ENCODE results near the gene EFNA1. TPM values are rescaled to one million over a fixed set of nuclear protein-coding genes. Genes with fewer than 3 reads are reported as not detected.

The EFNA1 gene
- total and polyA plus RNA-seq, 2 of the 4 experiments (the other 2 are of a cell fraction) = 0.90 to 1.6 TPM

DNA sequence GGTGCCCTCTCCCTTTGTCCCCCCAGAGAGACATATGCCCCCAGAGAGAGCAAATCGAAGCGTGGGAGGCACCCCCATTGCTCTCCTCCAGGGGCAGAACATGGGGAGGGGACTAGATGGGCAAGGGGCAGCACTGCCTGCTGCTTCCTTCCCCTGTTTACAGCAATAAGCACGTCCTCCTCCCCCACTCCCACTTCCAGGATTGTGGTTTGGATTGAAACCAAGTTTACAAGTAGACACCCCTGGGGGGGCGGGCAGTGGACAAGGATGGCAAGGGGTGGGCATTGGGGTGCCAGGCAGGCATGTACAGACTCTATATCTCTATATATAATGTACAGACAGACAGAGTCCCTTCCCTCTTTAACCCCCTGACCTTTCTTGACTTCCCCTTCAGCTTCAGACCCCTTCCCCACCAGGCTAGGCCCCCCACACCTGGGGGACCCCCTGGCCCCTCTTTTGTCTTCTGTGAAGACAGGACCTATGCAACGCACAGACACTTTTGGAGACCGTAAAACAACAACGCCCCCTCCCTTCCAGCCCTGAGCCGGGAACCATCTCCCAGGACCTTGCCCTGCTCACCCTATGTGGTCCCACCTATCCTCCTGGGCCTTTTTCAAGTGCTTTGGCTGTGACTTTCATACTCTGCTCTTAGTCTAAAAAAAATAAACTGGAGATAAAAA lies 40.7 kb upstream of the EFNA1 start:
- H2BK120ac ChIP-seq (ENCODE audit: low read depth, low read length) = no peak overlapping the region
- no peak overlapping the region for H2AK5ac ChIP-seq (ENCODE audit: low read depth, low read length)
- no peak overlapping the region for H2BK5ac ChIP-seq (ENCODE audit: low read depth, low read length, poor library complexity, severe bottlenecking)
- H3K23ac ChIP-seq (ENCODE audit: low read depth, low read length) = no peak overlapping the region
- H2BK15ac ChIP-seq (ENCODE audit: low read depth, low read length) = no peak overlapping the region
- H4K8ac ChIP-seq (ENCODE audit: low read depth in 2 of 2, low read length in 2 of 2) = no peak overlapping the region
- CTCF ChIA-PET = interaction anchor here (0.6 kb wide), 1 partner anchor 467 kb away, joined by 3 read pairs; no protein-coding TSS in a partner anchor
- H4K91ac ChIP-seq (ENCODE audit: insufficient read depth, low read depth, low read length) = no peak overlapping the region
- H3K14ac ChIP-seq (replicated peaks; ENCODE audit: low read depth, low read length) = no peak overlapping the region
- H2BK20ac ChIP-seq (ENCODE audit: low read depth, low read length) = no peak overlapping the region
- BruUV-seq (replicated peaks) = no TSS peak
- TF ChIP-seq CEBPB (IDR thresholded peaks at IDR 0.05; ENCODE audit: low read depth, low read length) = no peak
- TF ChIP-seq, protein P1, sequence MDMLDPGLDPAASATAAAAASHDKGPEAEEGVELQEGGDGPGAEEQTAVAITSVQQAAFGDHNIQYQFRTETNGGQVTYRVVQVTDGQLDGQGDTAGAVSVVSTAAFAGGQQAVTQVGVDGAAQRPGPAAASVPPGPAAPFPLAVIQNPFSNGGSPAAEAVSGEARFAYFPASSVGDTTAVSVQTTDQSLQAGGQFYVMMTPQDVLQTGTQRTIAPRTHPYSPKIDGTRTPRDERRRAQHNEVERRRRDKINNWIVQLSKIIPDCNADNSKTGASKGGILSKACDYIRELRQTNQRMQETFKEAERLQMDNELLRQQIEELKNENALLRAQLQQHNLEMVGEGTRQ (IDR thresholded peaks at IDR 0.05; ENCODE audit: low read depth, low read length) = no peak
- no peak for TF ChIP-seq FOS (IDR thresholded peaks at IDR 0.05; ENCODE audit: low read depth, low read length)
- TF ChIP-seq, protein P2, sequence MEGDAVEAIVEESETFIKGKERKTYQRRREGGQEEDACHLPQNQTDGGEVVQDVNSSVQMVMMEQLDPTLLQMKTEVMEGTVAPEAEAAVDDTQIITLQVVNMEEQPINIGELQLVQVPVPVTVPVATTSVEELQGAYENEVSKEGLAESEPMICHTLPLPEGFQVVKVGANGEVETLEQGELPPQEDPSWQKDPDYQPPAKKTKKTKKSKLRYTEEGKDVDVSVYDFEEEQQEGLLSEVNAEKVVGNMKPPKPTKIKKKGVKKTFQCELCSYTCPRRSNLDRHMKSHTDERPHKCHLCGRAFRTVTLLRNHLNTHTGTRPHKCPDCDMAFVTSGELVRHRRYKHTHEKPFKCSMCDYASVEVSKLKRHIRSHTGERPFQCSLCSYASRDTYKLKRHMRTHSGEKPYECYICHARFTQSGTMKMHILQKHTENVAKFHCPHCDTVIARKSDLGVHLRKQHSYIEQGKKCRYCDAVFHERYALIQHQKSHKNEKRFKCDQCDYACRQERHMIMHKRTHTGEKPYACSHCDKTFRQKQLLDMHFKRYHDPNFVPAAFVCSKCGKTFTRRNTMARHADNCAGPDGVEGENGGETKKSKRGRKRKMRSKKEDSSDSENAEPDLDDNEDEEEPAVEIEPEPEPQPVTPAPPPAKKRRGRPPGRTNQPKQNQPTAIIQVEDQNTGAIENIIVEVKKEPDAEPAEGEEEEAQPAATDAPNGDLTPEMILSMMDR (conservative IDR thresholded peaks at IDR 0.05; ENCODE audit: low read depth, low read length) = no peak
- TF ChIP-seq MAFK (IDR thresholded peaks at IDR 0.05; ENCODE audit: low read depth, low read length) = no peak
- TF ChIP-seq POLR2A (IDR thresholded peaks at IDR 0.05; ENCODE audit: low read depth, low read length) = no peak
- TF ChIP-seq, protein P3, sequence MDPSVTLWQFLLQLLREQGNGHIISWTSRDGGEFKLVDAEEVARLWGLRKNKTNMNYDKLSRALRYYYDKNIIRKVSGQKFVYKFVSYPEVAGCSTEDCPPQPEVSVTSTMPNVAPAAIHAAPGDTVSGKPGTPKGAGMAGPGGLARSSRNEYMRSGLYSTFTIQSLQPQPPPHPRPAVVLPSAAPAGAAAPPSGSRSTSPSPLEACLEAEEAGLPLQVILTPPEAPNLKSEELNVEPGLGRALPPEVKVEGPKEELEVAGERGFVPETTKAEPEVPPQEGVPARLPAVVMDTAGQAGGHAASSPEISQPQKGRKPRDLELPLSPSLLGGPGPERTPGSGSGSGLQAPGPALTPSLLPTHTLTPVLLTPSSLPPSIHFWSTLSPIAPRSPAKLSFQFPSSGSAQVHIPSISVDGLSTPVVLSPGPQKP (IDR thresholded peaks at IDR 0.05; ENCODE audit: borderline replicate concordance, low read depth, low read length) = no peak
- TF ChIP-seq CHD1 (IDR thresholded peaks at IDR 0.05; ENCODE audit: low read depth, low read length) = no peak
- TF ChIP-seq SMC3 (IDR thresholded peaks at IDR 0.05; ENCODE audit: low read depth, low read length) = no peak
- TF ChIP-seq RAD21 (IDR thresholded peaks at IDR 0.05; ENCODE audit: low read length) = no peak
- no peak for TF ChIP-seq NFE2L2 (IDR thresholded peaks at IDR 0.05; ENCODE audit: low read depth, low read length)
- TF ChIP-seq RFX5 (IDR thresholded peaks at IDR 0.05; ENCODE audit: low read depth, low read length) = no peak
- no peak for TF ChIP-seq RCOR1 (IDR thresholded peaks at IDR 0.05; ENCODE audit: insufficient replicate concordance, low read length)
- no peak for TF ChIP-seq MXI1 (IDR thresholded peaks at IDR 0.05; ENCODE audit: borderline replicate concordance, low read depth, low read length)
- TF ChIP-seq BHLHE40 (IDR thresholded peaks at IDR 0.05; ENCODE audit: low read depth, low read length) = no peak
- no peak for TF ChIP-seq MAZ (IDR thresholded peaks at IDR 0.05; ENCODE audit: borderline replicate concordance, low read depth, low read length)
- no peak overlapping the region for H3K27ac ChIP-seq (ENCODE audit: insufficient read depth, low read length)
- no peak overlapping the region for H4K5ac ChIP-seq (ENCODE audit: low read depth, low read length)
- H4K20me1 ChIP-seq (ENCODE audit: insufficient read depth, low read length) = no peaks in the 10 kb centered on the region; the same call in 1 of the 2 replicates
- H3K4ac ChIP-seq (ENCODE audit: low read depth, low read length) = no peak overlapping the region
- no peak overlapping the region for H2AFZ ChIP-seq (replicated peaks; ENCODE audit: low read length, poor library complexity)
- in situ Hi-C loops (cut with MboI; ENCODE audit: low sequenced_read_pairs) (no loop called here), intact Hi-C loops (cut with micrococcal nuclease) (loop anchor here (10.0 kb wide), 1 partner anchor 612 kb away; no protein-coding TSS in a partner anchor), dilution Hi-C loops (cut with HindIII; ENCODE audit: low sequenced_read_pairs, unreplicated experiment) (no loop called here)
- peaks cover 5% of the 10 kb centered on the region; the same call in 1 of the 2 replicates for H3K4me1 ChIP-seq (ENCODE audit: control insufficient read depth, insufficient read depth, low read length)
- no peak overlapping the region for H2AK9ac ChIP-seq (replicated peaks; ENCODE audit: low read depth, low read length, poor library complexity)
- H3K9me3 ChIP-seq (ENCODE audit: control insufficient read depth, insufficient read depth, low read length) = no peaks in the 10 kb centered on the region
- no peaks in the 10 kb centered on the region for H3K36me3 ChIP-seq (ENCODE audit: control insufficient read depth, insufficient read depth, low read length)
- WGBS, 2 experiments (ENCODE audit: extremely low coverage in 2 of 2, insufficient read length in 1 of 2) = no CpG with 5 or more reads among the region's 8 CpGs
- H3K56ac ChIP-seq (ENCODE audit: extremely low read depth, insufficient read depth, low read length) = no peak overlapping the region
- ATAC-seq (ENCODE audit: low read depth) (no peak), DNase-seq (no peak)
- H3K9ac ChIP-seq (ENCODE audit: low read depth, low read length) = no peak overlapping the region; the same call in 1 of the 2 replicates
- POLR2A ChIA-PET (ENCODE audit: unreplicated experiment) = no interaction called here
- H3K27me3 ChIP-seq (ENCODE audit: control insufficient read depth, insufficient read depth, low read length) = peaks cover 23% of the 10 kb centered on the region
- H3K18ac ChIP-seq (ENCODE audit: low read depth, low read length) = no peak overlapping the region
- no peaks in the 10 kb centered on the region; a peak in 1 of 4 replicates for H3K79me1 ChIP-seq (ENCODE audit: low read depth in 1 of 2, low read length in 2 of 2)
- peaks cover 8% of the 10 kb centered on the region for H3K9me1 ChIP-seq (ENCODE audit: insufficient read depth, low read length)
- no peak overlapping the region for H3K4me3 ChIP-seq (ENCODE audit: insufficient read depth, low read depth, low read length)
- no peak overlapping the region for H3K4me2 ChIP-seq (ENCODE audit: low read depth, low read length)
